ENCODE data around the gene COA7.

DNA sequence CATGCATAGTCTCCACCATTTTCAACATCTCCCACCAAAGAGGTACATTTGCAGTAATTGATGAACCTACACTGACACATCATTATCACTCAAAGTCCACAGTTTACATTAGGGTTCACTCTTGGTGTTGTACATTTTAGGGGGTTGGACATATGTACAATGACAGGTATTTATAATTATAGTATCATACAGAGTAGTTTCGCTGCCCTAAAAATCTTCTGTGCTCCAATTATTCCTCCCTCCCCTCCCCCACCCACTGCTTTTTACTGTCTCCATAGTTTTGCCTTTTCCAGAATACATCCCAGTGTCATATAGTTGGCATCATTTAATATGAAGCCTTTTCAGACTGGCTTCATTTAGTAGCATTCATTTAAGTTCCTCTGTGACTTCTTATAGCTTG lies 13.6 kb downstream of the COA7 start:
- TF ChIP-seq, protein P1, sequence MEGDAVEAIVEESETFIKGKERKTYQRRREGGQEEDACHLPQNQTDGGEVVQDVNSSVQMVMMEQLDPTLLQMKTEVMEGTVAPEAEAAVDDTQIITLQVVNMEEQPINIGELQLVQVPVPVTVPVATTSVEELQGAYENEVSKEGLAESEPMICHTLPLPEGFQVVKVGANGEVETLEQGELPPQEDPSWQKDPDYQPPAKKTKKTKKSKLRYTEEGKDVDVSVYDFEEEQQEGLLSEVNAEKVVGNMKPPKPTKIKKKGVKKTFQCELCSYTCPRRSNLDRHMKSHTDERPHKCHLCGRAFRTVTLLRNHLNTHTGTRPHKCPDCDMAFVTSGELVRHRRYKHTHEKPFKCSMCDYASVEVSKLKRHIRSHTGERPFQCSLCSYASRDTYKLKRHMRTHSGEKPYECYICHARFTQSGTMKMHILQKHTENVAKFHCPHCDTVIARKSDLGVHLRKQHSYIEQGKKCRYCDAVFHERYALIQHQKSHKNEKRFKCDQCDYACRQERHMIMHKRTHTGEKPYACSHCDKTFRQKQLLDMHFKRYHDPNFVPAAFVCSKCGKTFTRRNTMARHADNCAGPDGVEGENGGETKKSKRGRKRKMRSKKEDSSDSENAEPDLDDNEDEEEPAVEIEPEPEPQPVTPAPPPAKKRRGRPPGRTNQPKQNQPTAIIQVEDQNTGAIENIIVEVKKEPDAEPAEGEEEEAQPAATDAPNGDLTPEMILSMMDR (IDR thresholded peaks at IDR 0.05 in 8 of 11, conservative IDR thresholded peaks at IDR 0.05 in 3 of 11): no peak
- no peak for TF ChIP-seq POLR2A (IDR thresholded peaks at IDR 0.05)
- no peak for TF ChIP-seq POLR2AphosphoS5 (IDR thresholded peaks at IDR 0.05)
